K562 (cell line): ENCODE data around the gene C1R. TPM values are rescaled to one million over a fixed set of nuclear protein-coding genes. Genes with fewer than 3 reads are reported as not detected.

Experiments used
- BRCA1 ChIP-seq, 2 experiments: fragments of 450-650 bp in 1 of 2; sonication (generic) in 1 of 2; formaldehyde crosslinking in 1 of 2; IDR thresholded peaks; 2 replicates each; pipeline versions ENCODE4 v1.5.0 to v1.6.1; 2017 to 2020; ENCODE audit warnings: mild to moderate bottlenecking in 1 of 2, missing genetic modification reagents in 1 of 2
- CTCFL ChIP-seq: IDR thresholded peaks from 2 replicates; pipeline ENCODE4 v1.6.1; 2011; ENCODE audit warnings: borderline replicate concordance, low read depth, mild to moderate bottlenecking, moderate library complexity, low read length; ENCODE audit not compliant: insufficient read depth, poor library complexity, severe bottlenecking
- FOXP4 ChIP-seq: sonication (generic); formaldehyde crosslinking; IDR thresholded peaks from 2 replicates; pipeline ENCODE4 v1.8.0; 2022; ENCODE audit warnings: mild to moderate bottlenecking, missing genetic modification reagents, borderline replicate concordance
- HEY1 ChIP-seq: fragments of 250-450 bp; sonication (Bioruptor Pico); IDR thresholded peaks from 2 replicates; pipeline ENCODE4 v1.5.0; 2020; ENCODE audit warnings: mild to moderate bottlenecking, moderate library complexity, borderline replicate concordance
- HNRNPL ChIP-seq: fragments of 200-400 bp; formaldehyde crosslinking; IDR thresholded peaks from 2 replicates; pipeline ENCODE4 v1.6.1; 2017; ENCODE audit warnings: low read depth, mild to moderate bottlenecking, low read length
- HNRNPUL1 ChIP-seq: fragments of 200-400 bp; formaldehyde crosslinking; IDR thresholded peaks from 2 replicates; pipeline ENCODE4 v1.6.1; 2017; ENCODE audit warnings: low read length
- ILK ChIP-seq: fragments of 450-650 bp; IDR thresholded peaks from 2 replicates; pipeline ENCODE4 v1.6.1; 2016; ENCODE audit warnings: missing genetic modification characterization, low read depth, mild to moderate bottlenecking, missing compliant biosample characterization, moderate library complexity, borderline replicate concordance
- KLF1 ChIP-seq: fragments of 450-650 bp; IDR thresholded peaks from 2 replicates; pipeline ENCODE4 v1.6.1; 2016; ENCODE audit warnings: missing genetic modification characterization, missing compliant biosample characterization
- MYC ChIP-seq, 2 experiments: fragments of 250-450 bp in 1 of 2; sonication (Bioruptor Pico) in 1 of 2; IDR thresholded peaks; 2 replicates each; pipeline versions ENCODE4 v1.5.1 to v1.6.1; 2012 to 2021; ENCODE audit warnings: low read depth in 2 of 2, borderline replicate concordance in 1 of 2, improper control_type of control experiment in 1 of 2, low read length in 1 of 2, mild to moderate bottlenecking in 1 of 2, moderate library complexity in 1 of 2
- NFE2L1 ChIP-seq: fragments of 450-650 bp; IDR thresholded peaks from 2 replicates; pipeline ENCODE4 v1.6.1; 2016; ENCODE audit warnings: missing genetic modification characterization, low read depth, mild to moderate bottlenecking, missing compliant biosample characterization, moderate library complexity, borderline replicate concordance
- NR2C1 ChIP-seq, 2 experiments: fragments of 450-650 bp; IDR thresholded peaks; 2 replicates each; pipeline ENCODE4 v1.6.1; 2017; ENCODE audit warnings: mild to moderate bottlenecking in 2 of 2, antibody characterized with exemption in 1 of 2, inconsistent platforms in 1 of 2, missing compliant biosample characterization in 1 of 2, missing genetic modification characterization in 1 of 2
- NR2F6 ChIP-seq: fragments of 450-650 bp; formaldehyde crosslinking; IDR thresholded peaks from 2 replicates; pipeline ENCODE4 v1.4.0; 2020; ENCODE audit warnings: mild to moderate bottlenecking
- PYGO2 ChIP-seq: fragments of 450-650 bp; IDR thresholded peaks from 2 replicates; pipeline ENCODE4 v1.6.1; 2016; ENCODE audit warnings: mild to moderate bottlenecking, missing genetic modification characterization, moderate library complexity, missing compliant biosample characterization
- TBP ChIP-seq: optimal IDR thresholded peaks from 2 replicates; pipeline ENCODE3; 2011; ENCODE audit warnings: low read depth, low read length, improper control_type of control experiment
- ZNF217 ChIP-seq: sonication (generic); formaldehyde crosslinking; IDR thresholded peaks from 2 replicates; pipeline ENCODE4 v1.8.0; 2022; ENCODE audit warnings: mild to moderate bottlenecking, missing genetic modification reagents
- ZNF512 ChIP-seq: IDR thresholded peaks from 2 replicates; pipeline ENCODE4 v1.6.1; 2016; ENCODE audit warnings: missing genetic modification characterization, missing compliant biosample characterization
- ZNF77 ChIP-seq: fragments of 250-450 bp; sonication (Bioruptor Pico); IDR thresholded peaks from 2 replicates; pipeline ENCODE4 v1.5.0; 2020
- polyA plus RNA-seq, 8 experiments: library from polyadenylated mRNA; depleted of rRNA in 4 of 8; stranded (reverse) in 5 of 8; unstranded in 3 of 8; fragments of >200 nt; fragmentation: Nextera tagmentation in 2 of 8; fragmentation: Illumina TruSeq in 1 of 8; extraction: Ambion mirVana in 2 of 8; extraction: Trizol in 1 of 8; gene quantifications; 2 replicates each; pipeline versions ENCODE4 v1.2.1 to v1.2.3, GENCODE V29; 2011 to 2014; ENCODE audit warnings: inconsistent platforms in 1 of 8, missing spikeins in 1 of 8
- total RNA-seq, 7 experiments: library from RNA; depleted of rRNA in 6 of 7; stranded (reverse); fragments of >200 nt in 6 of 7; fragmentation: Illumina TruSeq in 2 of 7; extraction: Trizol in 2 of 7; gene quantifications; 2 replicates each; pipeline versions ENCODE4 v1.2.1 to v1.2.3, GENCODE V29; 2011 to 2021; ENCODE audit warnings: low replicate concordance in 1 of 7
- TF ChIP-seq, protein P1 (sequence below): fragments of 450-650 bp; formaldehyde crosslinking; IDR thresholded peaks from 2 replicates; pipeline ENCODE4 v1.4.0; 2020; ENCODE audit warnings: mild to moderate bottlenecking, moderate library complexity

The C1R gene
- total and polyA plus RNA-seq, 9 of the 15 experiments (the other 6 are each of a cell fraction or from before 2014, with no cell fraction given), result 0.07 to 1.0 (median 0.33) TPM; not detected in 1

DNA sequence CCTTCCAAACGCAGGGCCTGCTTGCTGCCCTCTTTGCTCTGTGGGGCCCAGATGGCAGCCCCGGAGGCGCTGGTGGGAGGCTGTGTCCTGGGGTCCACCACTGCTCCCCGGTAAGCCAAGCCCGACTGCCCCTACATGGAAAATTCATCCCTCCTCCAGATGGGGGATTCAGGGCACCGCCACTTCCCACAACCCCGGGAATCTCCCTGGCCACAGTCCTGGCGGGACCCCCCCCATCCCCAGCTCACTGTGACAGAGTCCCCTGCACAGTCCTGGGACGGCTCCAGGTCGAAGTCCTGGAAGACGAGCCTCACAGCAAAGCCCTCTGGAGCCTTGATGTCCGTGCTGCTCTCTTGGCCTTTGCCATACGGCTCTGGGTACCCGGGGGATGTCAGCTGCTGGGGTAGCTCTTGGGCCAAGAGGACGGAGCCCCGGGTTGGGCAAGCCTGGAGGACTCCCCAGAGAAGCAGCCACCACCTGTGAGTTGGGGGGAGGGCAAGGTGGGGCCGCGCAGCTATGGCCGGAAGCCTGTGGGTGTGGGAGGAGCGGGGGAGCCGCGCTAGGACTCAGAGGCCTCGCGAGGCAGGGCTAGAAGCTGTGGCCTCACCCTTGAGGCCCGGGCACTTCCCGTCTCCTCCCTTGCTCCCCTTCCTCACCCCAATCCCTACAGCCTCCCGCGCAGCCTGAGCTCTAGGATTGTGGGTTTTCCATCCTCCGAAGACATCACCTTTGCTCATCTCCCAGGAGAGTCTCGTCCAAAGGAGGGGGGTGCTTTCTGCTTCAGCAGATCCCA lies 16.0 kb upstream of the C1R start (continued):
- TF ChIP-seq BRCA1 (IDR thresholded peaks at IDR 0.05) (no peak), BRCA1 (CRISPR knock-in tag; IDR thresholded peaks at IDR 0.05) (no peak), CTCFL (no peak), PYGO2 (tag) (no peak), NR2C1 (IDR thresholded peaks at IDR 0.05) (no peak), NR2C1 (tag; IDR thresholded peaks at IDR 0.05) (no peak), ZNF217 (no peak), HNRNPL (no peak), KLF1 (tag) (no peak), NFE2L1 (tag) (no peak), ZNF77 (no peak), HNRNPUL1 (no peak), ILK (no peak), NR2F6 (CRISPR knock-in tag) (no peak), HEY1 (no peak), MYC (IDR thresholded peaks at IDR 0.05; ENCODE audit: low read depth, low read length) (no peak; the same call in 1 of the 2 replicates), MYC (CRISPR knock-in tag; IDR thresholded peaks at IDR 0.05; ENCODE audit: borderline replicate concordance, low read depth) (no peak), FOXP4 (no peak), TBP (peak; percentile 55), ZNF512 (tag) (no peak)
- TF ChIP-seq, protein P1, sequence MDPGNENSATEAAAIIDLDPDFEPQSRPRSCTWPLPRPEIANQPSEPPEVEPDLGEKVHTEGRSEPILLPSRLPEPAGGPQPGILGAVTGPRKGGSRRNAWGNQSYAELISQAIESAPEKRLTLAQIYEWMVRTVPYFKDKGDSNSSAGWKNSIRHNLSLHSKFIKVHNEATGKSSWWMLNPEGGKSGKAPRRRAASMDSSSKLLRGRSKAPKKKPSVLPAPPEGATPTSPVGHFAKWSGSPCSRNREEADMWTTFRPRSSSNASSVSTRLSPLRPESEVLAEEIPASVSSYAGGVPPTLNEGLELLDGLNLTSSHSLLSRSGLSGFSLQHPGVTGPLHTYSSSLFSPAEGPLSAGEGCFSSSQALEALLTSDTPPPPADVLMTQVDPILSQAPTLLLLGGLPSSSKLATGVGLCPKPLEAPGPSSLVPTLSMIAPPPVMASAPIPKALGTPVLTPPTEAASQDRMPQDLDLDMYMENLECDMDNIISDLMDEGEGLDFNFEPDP (CRISPR knock-in tag), result no peak
